ENCODE data around the gene NFE2L1.
A peak's percentile ranks its signal among the peaks of the same experiment; 100 is the strongest.

Gene NFE2L1

GRCh38 chr17:48110761-48111160 lies 62.6 kb downstream of the NFE2L1 start:
- DNase-seq (ENCODE audit: extremely low read depth, insufficient read length) = peak; percentile 45
- no peak for TF ChIP-seq CTCF (IDR thresholded peaks at IDR 0.05; ENCODE audit: insufficient read depth, low read length, poor library complexity, severe bottlenecking)
- H3K4me3 ChIP-seq (replicated peaks; ENCODE audit: low read depth, low read length) = peak overlapping the region; percentile 24

More at GRCh38 chr17:48110761-48111160, 62.6 kb downstream of the NFE2L1 start:
- Histone ChIP-seq H3K27me3 (replicated peaks; ENCODE audit: control insufficient read depth, insufficient read depth, low read length) (no peaks in the 10 kb centered on the region), H3K36me3 (ENCODE audit: control insufficient read depth, insufficient read depth, low read length) (peaks cover 2% of the 10 kb centered on the region; the same call in 1 of the 2 replicates)
